GM21529 (cell line): ENCODE results near the gene AMZ1.
"Not testable (repeated sequence)": the region's sequence is repeated elsewhere in the genome, so short reads cannot be mapped to it uniquely, and the experiment has no call there.

Source experiments
- ATAC-seq: cut with Tn5 transposase; IDR thresholded peaks from one replicate; pipeline ENCODE4 v1.9.1; 2021; ENCODE audit not compliant: unreplicated experiment

The AMZ1 gene

GRCh38 chr7:2724453-2725177, 36.6 kb downstream of the AMZ1 start:
- ATAC-seq: no peak

GRCh38 chr7:2725178-2726105, 37.4 kb downstream of the AMZ1 start:
- ATAC-seq: no peak

- no peak for ATAC-seq
Measured at GRCh38 chr7:2726316-2727018, 38.5 kb downstream of the AMZ1 start.

- ATAC-seq: not testable (repeated sequence)
Measured at GRCh38 chr7:2727206-2727605, 39.2 kb downstream of the AMZ1 start.

GRCh38 chr7:2728316-2729030, 40.5 kb downstream of the AMZ1 start:
- ATAC-seq: no peak

GRCh38 chr7:2729031-2729892, 41.3 kb downstream of the AMZ1 start:
- no peak for ATAC-seq

GRCh38 chr7:2729893-2730716, 42.1 kb downstream of the AMZ1 start:
- no peak for ATAC-seq

- ATAC-seq: no peak
Measured at GRCh38 chr7:2730846-2731770, 43.1 kb downstream of the AMZ1 start.

- no peak for ATAC-seq
Measured at GRCh38 chr7:2732388-2732787, 44.4 kb downstream of the AMZ1 start.

GRCh38 chr7:2732959-2733584, 45.1 kb downstream of the AMZ1 start:
- ATAC-seq: no peak

GRCh38 chr7:2734084-2734686, 46.2 kb downstream of the AMZ1 start:
- no peak for ATAC-seq

GRCh38 chr7:2734751-2735571, 47.0 kb downstream of the AMZ1 start:
- ATAC-seq: no peak

- ATAC-seq: no peak
Measured at GRCh38 chr7:2735744-2736143, 47.7 kb downstream of the AMZ1 start.

GRCh38 chr7:2736411-2736914, 48.5 kb downstream of the AMZ1 start:
- no peak for ATAC-seq

- not testable (repeated sequence) for ATAC-seq
Measured at GRCh38 chr7:2737005-2737743, 49.2 kb downstream of the AMZ1 start.
